ENCODE data around the gene FAM217A. TPM values are rescaled to one million over a fixed set of nuclear protein-coding genes. Genes with fewer than 3 reads are reported as not detected.

Gene FAM217A
- polyA plus RNA-seq, 3 donors: not detected

GRCh38 chr6:4108561-4109093 lies 29.7 kb upstream of the FAM217A start:
- Mint-ChIP-seq H3K9me3 (peaks cover 0 to 6% (median 4%) of the 10 kb centered on the region in 7 donors), H3K27ac (no peak overlapping the region), H3K27me3 (ENCODE audit: low read depth in 3 of 3) (peaks cover 1 to 5% (median 2%) of the 10 kb centered on the region in 3 donors), H3K4me1 (no peaks in the 10 kb centered on the region), H3K36me3 (no peaks in the 10 kb centered on the region), H3K4me3 (no peak overlapping the region)
- no peak overlapping the region for H3K9ac ChIP-seq (ENCODE audit: insufficient read depth, low read length, poor library complexity, severe bottlenecking)
- H3K4me2 ChIP-seq (replicated peaks; ENCODE audit: extremely low read depth, low read length, poor library complexity, severe bottlenecking): no peak overlapping the region
- no peaks in the 10 kb centered on the region for H3K9me3 ChIP-seq (replicated peaks in 1 of 2; ENCODE audit: control insufficient read depth in 1 of 2, insufficient read depth in 1 of 2, low read length in 2 of 2)
- no peaks in the 10 kb centered on the region for H4K20me1 ChIP-seq (ENCODE audit: insufficient read depth, low read length)
- no peak for DNase-seq
- no peak overlapping the region for H3K27ac ChIP-seq (ENCODE audit: low read depth in 1 of 2, low read length in 2 of 2)
- intact Hi-C loops (cut with micrococcal nuclease): no loop called here
- no peaks in the 10 kb centered on the region for H3K4me1 ChIP-seq (ENCODE audit: control insufficient read depth in 1 of 2, insufficient read depth in 2 of 2, low read length in 2 of 2)
- TF ChIP-seq CTCF (IDR thresholded peaks at IDR 0.05): no peak
- no peak overlapping the region for H3K4me3 ChIP-seq (replicated peaks in 1 of 3; ENCODE audit: low read depth in 2 of 3, low read length in 3 of 3)
- WGBS (ENCODE audit: insufficient coverage): 100% methylated on average over 2 of the region's 9 CpGs
- peaks cover 0 to 5% of the 10 kb centered on the region in 2 donors for H3K27me3 ChIP-seq (ENCODE audit: control insufficient read depth in 2 of 2, insufficient read depth in 2 of 2, low read length in 2 of 2)
- no peak overlapping the region for H2AFZ ChIP-seq (ENCODE audit: insufficient read depth, low read depth, low read length, poor library complexity, severe bottlenecking)
- no peaks in the 10 kb centered on the region for H3K36me3 ChIP-seq (replicated peaks in 1 of 2; ENCODE audit: control insufficient read depth in 1 of 2, insufficient read depth in 2 of 2, low read length in 2 of 2)
- H3K79me2 ChIP-seq (ENCODE audit: insufficient read depth, low read length): no peaks in the 10 kb centered on the region

- Histone ChIP-seq H3K4me2 (replicated peaks; ENCODE audit: extremely low read depth, low read length, poor library complexity, severe bottlenecking) (no peak overlapping the region), H3K27me3 (ENCODE audit: control insufficient read depth in 2 of 2, insufficient read depth in 2 of 2, low read length in 2 of 2) (peaks cover 0 to 5% of the 10 kb centered on the region in 2 donors), H3K9ac (ENCODE audit: insufficient read depth, low read length, poor library complexity, severe bottlenecking) (no peak overlapping the region), H3K36me3 (replicated peaks in 1 of 2; ENCODE audit: control insufficient read depth in 1 of 2, insufficient read depth in 2 of 2, low read length in 2 of 2) (no peaks in the 10 kb centered on the region), H4K20me1 (ENCODE audit: insufficient read depth, low read length) (no peaks in the 10 kb centered on the region), H3K4me3 (replicated peaks in 1 of 3; ENCODE audit: low read depth in 2 of 3, low read length in 3 of 3) (no peak overlapping the region), H3K79me2 (ENCODE audit: insufficient read depth, low read length) (no peaks in the 10 kb centered on the region), H3K27ac (ENCODE audit: low read depth in 1 of 2, low read length in 2 of 2) (no peak overlapping the region), H3K4me1 (ENCODE audit: control insufficient read depth in 1 of 2, insufficient read depth in 2 of 2, low read length in 2 of 2) (no peaks in the 10 kb centered on the region), H2AFZ (ENCODE audit: insufficient read depth, low read depth, low read length, poor library complexity, severe bottlenecking) (no peak overlapping the region), H3K9me3 (replicated peaks in 1 of 2; ENCODE audit: control insufficient read depth in 1 of 2, insufficient read depth in 1 of 2, low read length in 2 of 2) (no peaks in the 10 kb centered on the region)
- WGBS (ENCODE audit: insufficient coverage): no CpG with 5 or more reads among the region's 2 CpGs
- TF ChIP-seq CTCF (IDR thresholded peaks at IDR 0.05): no peak
- H3K4me1 Mint-ChIP-seq: no peaks in the 10 kb centered on the region
- H3K9me3 Mint-ChIP-seq: peaks cover 0 to 6% (median 2%) of the 10 kb centered on the region in 7 donors
- peaks cover 1 to 5% (median 2%) of the 10 kb centered on the region in 3 donors for H3K27me3 Mint-ChIP-seq (ENCODE audit: low read depth in 3 of 3)
- H3K4me3 Mint-ChIP-seq: no peak overlapping the region
- no peak for DNase-seq
- intact Hi-C loops (cut with micrococcal nuclease): no loop called here
- H3K36me3 Mint-ChIP-seq: no peaks in the 10 kb centered on the region
- no peak overlapping the region for H3K27ac Mint-ChIP-seq
Measured at GRCh38 chr6:4107873-4108272, 28.9 kb upstream of the FAM217A start.

All from CD14-positive monocyte (primary cell).